ENCODE data around the gene CIROP. TPM values are rescaled to one million over a fixed set of nuclear protein-coding genes. Genes with fewer than 3 reads are reported as not detected.

CIROP gene
- total RNA-seq, 1 donor from 2014 or later, result not detected

GRCh38 chr14:23129759-23130316 is 25.0 kb upstream of the CIROP start:
- no peak for DNase-seq

DNA sequence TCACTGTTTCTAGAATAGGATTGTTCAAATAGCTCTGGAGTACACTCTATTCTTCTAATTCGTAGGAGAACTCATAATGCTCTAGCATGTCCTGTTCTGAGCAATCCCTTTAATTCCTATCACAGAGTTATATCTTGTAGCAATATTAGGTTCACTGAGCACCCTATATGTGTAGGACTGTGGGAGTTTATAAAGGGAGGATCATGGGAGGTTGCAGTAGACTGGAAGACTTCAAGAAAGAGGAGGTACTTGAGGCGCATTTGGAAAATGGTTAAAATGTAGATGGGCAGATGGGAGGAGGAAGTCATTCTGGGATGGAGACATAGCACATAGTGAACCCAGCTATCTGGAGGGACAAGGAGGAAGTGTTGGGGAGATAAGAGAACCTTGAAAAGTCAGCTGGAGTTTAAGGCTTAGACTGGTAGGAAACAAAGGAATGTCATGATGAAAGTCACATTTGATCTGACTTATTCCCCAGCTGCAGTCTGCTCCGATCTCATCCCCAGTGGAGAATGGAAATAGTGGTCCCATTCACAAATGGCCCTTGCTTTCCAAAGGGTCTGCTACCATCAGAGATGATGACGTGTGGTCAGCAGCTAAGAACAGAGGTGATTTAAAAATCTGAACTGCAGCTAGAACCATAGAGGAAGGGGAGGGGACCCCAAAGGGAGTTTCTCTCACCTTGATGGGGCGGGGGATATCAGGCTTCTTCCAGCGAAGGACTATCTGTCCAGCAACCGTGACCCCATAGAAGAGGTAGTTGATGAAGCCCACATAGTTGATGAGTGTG is 24.4 kb upstream of the CIROP start:
- no peak for DNase-seq

- no peak for DNase-seq
Observed at GRCh38 chr14:23127861-23128260, 23.1 kb upstream of the CIROP start.

DNA sequence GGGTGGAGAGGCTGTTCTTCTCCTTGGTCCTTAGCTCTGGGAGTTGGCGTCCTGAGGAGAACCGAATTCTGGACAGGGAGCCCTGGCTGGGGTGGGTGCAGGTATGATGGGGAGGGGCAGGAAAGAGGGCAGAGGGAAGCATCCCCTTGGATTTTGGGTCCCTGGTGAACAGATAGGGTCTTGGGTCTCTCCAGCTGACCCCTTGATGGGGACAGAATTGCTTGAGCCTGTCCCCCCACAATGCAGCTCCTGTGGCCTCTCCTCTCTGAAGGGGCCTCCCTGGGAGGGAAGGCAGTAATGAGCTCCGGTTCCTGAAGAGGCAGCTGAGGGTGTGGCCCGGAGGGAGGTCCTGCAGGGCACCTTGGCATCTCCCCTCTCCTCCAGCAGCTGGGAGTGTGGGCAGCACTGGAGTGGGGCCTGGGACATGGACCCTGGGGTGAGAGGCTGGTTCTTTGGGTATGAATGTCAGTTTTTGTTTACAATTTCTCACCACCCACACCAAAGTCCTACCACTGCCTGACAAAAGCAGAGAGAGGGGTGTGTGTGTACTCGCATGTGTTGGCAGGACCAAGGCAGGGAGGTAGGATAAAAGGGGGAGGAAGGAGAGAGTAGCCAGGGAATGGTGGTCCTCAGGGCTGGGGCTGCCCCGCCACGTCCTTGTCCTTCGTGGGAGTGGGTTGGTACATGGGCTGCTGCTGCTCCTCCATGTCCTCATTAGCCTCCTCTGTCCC is 21.9 kb upstream of the CIROP start:
- no peak for DNase-seq

DNA sequence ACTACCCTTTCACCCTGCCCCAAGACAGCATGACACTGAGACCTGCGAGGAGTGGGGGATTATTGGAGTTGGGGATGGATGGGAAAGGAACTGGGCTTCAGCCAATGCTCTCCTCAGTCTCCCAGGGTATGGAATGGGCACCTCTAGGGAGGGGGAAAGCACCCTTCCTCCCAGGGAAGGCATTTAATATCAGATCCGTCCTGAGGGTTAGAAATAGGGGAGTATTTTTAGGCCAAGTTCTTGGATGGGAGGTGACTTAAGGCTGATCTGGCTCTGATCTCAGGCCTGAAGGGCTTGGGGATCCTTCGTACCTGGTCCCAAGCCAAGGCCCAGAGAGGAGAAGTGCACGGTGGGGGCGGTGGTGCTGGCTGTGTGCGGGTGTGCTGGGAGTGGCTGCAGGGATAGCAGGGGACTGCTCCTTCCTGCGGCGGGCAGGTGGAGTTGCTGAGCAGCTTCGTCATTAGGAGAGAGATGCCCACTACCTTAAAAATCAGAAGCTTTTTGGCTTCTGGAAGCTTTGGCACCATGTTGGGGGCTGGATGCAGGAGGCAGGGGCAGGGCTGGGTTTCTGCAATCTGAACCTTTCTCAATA is 21.2 kb upstream of the CIROP start:
- no peak for DNase-seq

DNA sequence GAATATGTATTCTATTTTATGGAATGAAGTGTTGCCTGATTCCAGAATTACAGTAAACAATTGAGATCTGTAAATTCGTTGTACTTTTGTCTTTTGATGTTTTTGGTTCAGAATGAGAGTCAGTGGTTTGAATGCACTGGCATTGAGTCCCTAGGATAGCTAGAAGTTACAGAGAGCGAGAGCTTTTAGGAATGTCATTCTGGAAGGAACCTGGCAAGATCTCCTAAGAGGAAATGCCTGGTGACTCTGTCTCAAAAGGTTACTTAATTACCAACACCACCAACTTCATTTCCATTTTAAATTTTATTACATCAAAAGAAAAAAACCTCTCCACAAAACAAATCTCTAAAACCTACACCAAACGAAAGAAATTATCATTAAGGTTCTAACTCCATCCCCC is 20.2 kb upstream of the CIROP start:
- DNase-seq, result no peak

DNA sequence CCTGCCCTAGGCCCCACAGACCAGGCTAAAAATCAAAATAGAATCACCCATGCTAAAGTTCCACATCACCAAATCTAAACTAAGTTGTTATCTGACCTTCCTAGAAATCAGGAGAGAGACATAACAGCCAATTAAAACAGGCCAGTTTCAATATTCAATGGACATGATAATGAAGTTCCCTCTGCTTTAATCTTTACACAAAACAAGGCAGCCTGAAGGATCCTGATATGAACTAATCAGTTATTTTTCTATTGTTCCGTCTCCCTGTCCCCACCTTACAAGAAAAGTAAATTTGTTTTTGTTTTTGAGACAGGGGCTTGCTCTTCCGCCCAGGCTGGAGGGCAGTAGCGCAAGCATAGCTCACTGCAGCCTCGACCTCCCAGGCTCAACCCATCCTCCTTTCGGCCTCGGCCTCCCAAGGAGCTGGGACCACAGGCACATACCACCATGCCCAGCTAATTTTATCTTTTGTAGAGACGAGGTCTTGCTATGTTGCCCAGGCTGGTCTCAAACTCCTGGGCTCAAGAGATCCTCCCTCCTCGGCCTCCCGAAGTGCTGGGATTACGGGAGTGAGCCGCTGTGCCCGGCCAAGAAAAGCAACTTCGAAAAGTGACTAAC is 19.7 kb upstream of the CIROP start:
- DNase-seq, result no peak

- no peak for DNase-seq
Observed at GRCh38 chr14:23123419-23123818, 18.6 kb upstream of the CIROP start.

GRCh38 chr14:23122086-23122485 is 17.3 kb upstream of the CIROP start:
- DNase-seq, result no peak

DNA sequence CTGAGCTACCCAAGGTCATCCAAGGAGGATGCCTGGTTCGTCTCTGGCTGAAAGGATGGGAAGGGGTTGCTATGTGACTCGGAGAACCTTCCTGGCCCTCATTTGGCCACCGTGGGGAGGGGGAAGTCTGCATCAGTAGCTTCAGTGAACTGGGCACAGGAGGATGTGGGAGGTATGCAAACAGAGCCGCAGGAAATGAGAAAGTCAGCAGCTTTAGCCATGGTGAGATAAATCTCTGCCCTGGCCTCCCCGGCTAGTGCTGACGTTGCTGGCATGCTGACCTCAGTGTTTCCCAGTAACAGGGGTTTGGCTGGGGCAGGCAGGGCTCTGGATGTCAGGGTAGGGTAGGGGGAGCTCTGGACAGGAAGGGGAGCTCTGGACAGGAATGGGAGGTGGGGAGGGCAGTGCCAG is 16.6 kb upstream of the CIROP start:
- no peak for DNase-seq

DNA sequence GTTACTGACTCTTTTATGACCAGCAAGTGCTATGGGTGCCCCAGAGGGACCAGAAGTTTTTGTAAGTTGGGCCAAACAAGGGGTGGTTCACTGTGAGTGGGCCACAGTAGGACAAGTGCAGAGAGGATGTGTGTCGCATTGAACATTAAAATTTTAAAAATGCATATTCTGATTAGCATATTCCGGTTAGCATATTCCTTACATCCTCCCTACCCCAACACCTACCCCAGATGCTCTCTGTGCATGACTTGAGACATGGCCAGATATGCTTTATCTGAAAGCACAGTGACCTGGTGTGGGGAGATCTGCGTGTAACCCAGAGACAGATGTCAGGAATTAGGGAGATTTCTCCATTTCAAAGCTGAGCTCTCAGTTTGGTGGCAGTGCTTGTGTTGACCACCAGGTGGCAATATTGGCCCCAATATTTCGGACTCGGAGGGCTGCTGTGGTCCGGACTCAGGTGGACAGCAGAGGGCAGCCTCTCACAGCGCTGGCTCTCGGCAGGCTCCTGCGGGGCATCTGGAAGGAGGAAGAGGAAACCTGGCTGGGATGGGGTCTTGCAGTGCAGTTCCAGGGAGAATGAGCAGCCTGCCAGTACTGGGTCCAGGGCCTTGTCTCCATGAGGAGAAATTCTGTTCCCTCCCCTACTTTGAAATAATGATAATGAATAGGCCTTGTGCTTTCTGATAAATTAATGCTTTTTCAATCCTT is 15.9 kb upstream of the CIROP start:
- DNase-seq, result peak; percentile 86

DNA sequence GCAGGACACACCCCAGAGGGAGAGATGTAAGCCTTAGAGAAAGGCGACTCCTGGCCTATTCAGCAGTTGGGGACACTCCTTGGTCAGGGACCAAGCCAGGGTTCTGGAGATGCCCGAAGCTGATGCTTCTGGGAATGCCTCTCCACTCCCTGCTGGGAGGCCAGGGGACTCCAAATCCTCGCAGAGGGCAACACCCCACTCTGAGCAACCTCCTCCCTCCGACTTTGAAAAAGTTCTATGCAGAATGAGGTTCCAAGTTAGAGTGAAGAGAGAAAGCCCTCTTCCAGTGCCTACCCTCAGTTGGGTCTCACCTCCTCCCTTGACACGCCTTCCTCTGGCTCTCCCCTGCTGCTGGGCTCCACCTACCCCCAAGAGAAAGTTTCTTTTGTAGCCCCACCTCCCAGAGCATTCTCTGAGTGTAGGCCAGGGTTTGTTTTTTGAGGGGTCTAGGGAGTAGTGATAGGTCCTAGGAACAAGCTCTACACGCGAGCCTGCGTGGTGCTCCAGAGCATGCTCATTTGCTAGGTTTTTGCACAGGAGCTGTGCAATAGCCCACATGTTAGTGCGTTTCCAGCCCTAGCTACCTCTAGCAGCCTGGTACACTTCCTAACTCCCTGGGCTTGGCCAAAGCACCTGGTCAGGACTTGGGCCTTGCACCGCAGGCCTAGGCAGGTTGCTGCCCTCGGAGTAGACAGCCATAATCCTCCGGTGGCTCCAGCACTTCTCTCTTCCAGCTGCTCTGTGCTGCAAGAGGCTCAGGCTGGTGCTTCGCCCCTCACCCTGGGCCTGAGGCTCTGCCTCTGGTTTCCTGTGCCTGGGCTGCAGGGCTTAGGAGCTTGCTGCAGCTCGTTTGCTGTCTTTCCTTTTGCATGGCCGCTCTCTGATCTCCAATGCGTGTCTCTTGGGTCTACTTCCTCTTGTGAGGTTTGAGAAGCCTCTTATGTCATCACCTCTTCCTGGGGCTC is 14.9 kb upstream of the CIROP start:
- no peak for DNase-seq

DNA sequence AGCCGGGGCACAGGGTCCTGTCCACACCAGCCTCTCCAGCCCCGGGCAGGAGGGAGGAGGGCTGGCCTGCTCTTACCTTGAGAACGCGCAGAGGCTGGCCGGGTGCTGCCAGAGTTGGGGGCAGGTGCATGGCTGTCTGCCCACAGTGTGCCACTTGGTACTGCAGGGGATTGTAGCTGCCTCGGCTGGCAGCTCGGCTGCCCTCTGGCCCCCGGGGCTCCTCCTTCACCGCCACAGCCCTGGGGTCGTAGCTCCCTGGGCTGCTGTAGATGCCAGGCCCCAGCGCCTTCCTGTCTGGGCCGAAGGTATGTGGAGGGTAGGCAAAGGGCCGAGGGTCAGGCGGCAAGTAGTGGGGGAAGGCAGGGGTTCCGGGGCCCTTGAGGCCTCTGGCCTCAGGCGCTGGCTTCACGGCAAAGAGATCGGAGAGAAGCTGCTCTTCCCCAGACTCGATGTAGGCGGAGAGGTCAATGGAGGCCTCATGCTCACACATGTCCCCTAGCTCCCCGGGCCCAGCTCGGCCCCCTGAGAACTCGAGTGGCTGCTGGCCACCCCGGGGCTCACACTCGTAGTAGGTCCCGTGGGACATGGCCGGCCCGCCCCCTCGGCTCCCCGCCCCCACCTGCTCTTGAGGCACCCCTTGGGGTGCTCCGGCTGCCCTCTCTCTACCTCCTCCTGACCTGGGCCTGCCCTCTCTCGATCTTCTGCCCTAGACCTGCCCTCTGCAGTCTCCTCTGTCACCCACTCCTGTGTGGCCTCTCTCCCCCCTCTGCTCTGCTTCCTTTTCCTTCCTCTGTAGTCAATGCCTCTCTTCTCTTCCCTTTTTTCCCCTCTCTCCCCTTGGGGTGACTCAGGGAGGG is 13.9 kb upstream of the CIROP start, which contains the start of gene CEBPE:
Gene CEBPE (minus strand): TSS at position 750 of the 857 bp plus-strand sequence. CDS start 164 bp downstream, at position 586.
- DNase-seq, result no peak

DNA sequence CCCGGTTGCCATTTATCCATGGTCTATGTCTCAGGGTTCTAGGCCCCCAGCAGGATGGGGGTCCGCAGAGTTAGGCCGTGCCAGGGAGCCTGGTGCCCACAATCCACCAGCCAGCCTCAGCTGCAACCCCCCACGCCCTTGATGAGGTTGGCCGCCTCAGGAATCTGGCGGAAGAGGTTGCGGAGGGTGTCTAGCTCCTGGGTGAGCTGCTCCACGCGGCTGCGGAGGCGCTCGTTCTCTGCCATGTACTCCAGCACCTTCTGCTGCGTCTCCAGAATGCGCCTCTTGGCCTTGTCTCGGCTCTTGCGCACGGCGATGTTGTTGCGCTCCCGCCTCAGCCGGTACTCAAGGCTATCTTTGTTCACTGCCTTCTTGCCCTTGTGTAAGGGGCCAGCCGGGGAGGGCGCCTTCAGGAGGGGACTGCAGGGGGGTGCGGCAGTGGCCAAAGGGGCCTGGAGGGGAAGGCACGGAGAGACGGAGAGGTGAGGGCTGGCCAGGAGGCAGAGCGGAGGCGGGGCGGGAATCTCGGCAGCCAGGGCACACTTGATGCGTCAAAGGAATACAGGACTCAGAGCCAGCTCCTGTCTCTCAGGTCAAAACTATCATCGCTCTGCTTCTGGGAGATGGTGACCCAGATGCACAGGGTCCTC is 12.7 kb upstream of the CIROP start:
- no peak for DNase-seq

- no peak for DNase-seq
Observed at GRCh38 chr14:23115918-23116317, 11.1 kb upstream of the CIROP start.

DNA sequence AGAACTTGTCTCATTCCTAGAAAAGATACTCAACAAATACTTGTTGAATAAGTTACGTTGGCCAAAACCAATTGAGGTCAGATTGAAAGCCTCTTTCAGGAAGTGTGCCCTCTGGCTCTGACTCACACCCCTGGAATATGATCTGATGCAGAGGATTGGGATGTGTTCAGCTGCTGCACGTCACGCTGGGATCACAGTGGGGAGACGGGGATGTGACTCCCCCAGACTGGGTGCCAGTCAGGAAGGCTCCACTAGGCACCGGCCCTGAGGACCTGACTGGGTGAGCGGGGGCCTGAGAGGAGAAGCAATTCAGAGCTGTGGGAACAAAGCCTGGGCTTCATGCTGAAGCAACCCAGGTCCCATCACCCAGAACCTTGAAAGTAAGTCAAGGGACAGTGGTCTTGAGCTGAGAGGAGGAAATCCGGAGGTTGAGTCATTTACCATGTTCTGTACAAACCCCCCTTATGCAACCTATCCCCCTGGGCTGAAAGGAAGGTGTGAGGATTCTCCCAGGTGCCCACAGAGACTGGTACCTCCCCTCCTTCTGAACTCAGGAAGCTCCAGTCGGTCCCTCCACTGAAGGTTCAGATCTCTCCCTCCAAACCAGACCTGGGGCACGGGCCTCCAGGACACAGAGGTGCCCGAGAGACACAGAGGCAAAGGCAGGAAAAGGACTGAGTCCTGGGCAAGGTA is 10.4 kb upstream of the CIROP start:
- no peak for DNase-seq

GRCh38 chr14:23114669-23115038 is 9.9 kb upstream of the CIROP start:
- no peak for DNase-seq

GRCh38 chr14:23114120-23114458 is 9.3 kb upstream of the CIROP start:
- no peak for DNase-seq
